Hepatocyte (in vitro differentiated cells): ENCODE data around the gene NFXL1. TPM values are rescaled to one million over a fixed set of nuclear protein-coding genes. Genes with fewer than 3 reads are reported as not detected.

Experiments used
- DNase-seq: peaks from one replicate; pipeline ENCODE4 v3.0.0-alpha.2; 2016; ENCODE audit warnings: low spot score
- H2AFZ ChIP-seq: fragments of 200-600 bp; sonication (generic); 2 replicates; pipeline ENCODE4 v1.6.0; 2016; ENCODE audit warnings: antibody characterized with exemption, mild to moderate bottlenecking
- H3K27ac ChIP-seq: fragments of 200-600 bp; sonication (generic); 2 replicates; pipeline ENCODE4 v1.5.1; 2016; ENCODE audit warnings: mild to moderate bottlenecking
- H3K27me3 ChIP-seq: fragments of 200-600 bp; sonication (generic); 2 replicates; pipeline ENCODE4 v1.6.1; 2016
- H3K36me3 ChIP-seq: fragments of 200-600 bp; sonication (generic); replicated peaks from 2 replicates; pipeline ENCODE4 v1.5.1; 2016; ENCODE audit warnings: low read depth; ENCODE audit not compliant: insufficient read depth
- H3K4me1 ChIP-seq: fragments of 200-600 bp; sonication (generic); 2 replicates; pipeline ENCODE4 v1.5.1; 2016; ENCODE audit warnings: mild to moderate bottlenecking, moderate library complexity; ENCODE audit not compliant: insufficient read depth
- H3K4me2 ChIP-seq: fragments of 200-600 bp; sonication (generic); 2 replicates; pipeline ENCODE4 v1.6.0; 2016
- H3K4me3 ChIP-seq: fragments of 200-600 bp; sonication (generic); 2 replicates; pipeline ENCODE4 v1.5.1; 2016; ENCODE audit warnings: mild to moderate bottlenecking
- H3K79me2 ChIP-seq: fragments of 200-600 bp; sonication (generic); 2 replicates; pipeline ENCODE4 v1.6.0; 2017; ENCODE audit warnings: mild to moderate bottlenecking
- H3K9me2 ChIP-seq: fragments of 200-600 bp; sonication (generic); replicated peaks from 2 replicates; pipeline ENCODE4 v1.6.0; 2017; ENCODE audit warnings: mild to moderate bottlenecking; ENCODE audit not compliant: insufficient read depth
- H3K9me3 ChIP-seq: fragments of 200-600 bp; sonication (generic); 2 replicates; pipeline ENCODE4 v1.5.1; 2016; ENCODE audit warnings: low read depth, mild to moderate bottlenecking
- H4K20me1 ChIP-seq: fragments of 200-600 bp; sonication (generic); 2 replicates; pipeline ENCODE4 v1.6.0; 2016; ENCODE audit warnings: mild to moderate bottlenecking; ENCODE audit not compliant: insufficient read depth, poor library complexity, severe bottlenecking
- CTCF ChIP-seq: fragments of 200-600 bp; sonication (generic); IDR thresholded peaks from 2 replicates; pipeline ENCODE4 v1.5.1; 2016; ENCODE audit warnings: antibody characterized with exemption, mild to moderate bottlenecking; ENCODE audit not compliant: poor library complexity
- EZH2 ChIP-seq: fragments of 200-600 bp; sonication (generic); IDR thresholded peaks from 2 replicates; pipeline ENCODE4 v1.6.1; 2016; ENCODE audit warnings: antibody characterized with exemption, mild to moderate bottlenecking, borderline replicate concordance
- EZH2phosphoT487 ChIP-seq: fragments of 200-600 bp; sonication (generic); IDR thresholded peaks from one replicate; pipeline ENCODE4 v1.6.1; 2018; ENCODE audit warnings: antibody characterized with exemption, mild to moderate bottlenecking, low read depth, moderate library complexity; ENCODE audit not compliant: unreplicated experiment, severe bottlenecking
- WGBS: methylation state at CpG from one replicate; pipeline ENCODE4 v1.1.6; 2016; ENCODE audit warnings: low lambda C conversion rate; ENCODE audit errors: missing lambda C conversion rate; 5-methylcytosine and 5-hydroxymethylcytosine counted together
- polyA plus RNA-seq: library from polyadenylated mRNA; unstranded; fragments of >200 nt; fragmentation: Nextera tagmentation; extraction: Ambion mirVana; gene quantifications from 2 replicates; pipeline ENCODE4 v1.2.1, GENCODE V29; 2016
- total RNA-seq: library from RNA; depleted of rRNA; stranded (reverse); fragments of >200 nt; gene quantifications from 2 replicates; pipeline ENCODE4 v1.2.3, GENCODE V29; 2014

Gene NFXL1
- total and polyA plus RNA-seq, 2 experiments from 2014 or later = 9.8 TPM

- TF ChIP-seq CTCF = no peak
- no peak for TF ChIP-seq EZH2phosphoT487
- no peak for TF ChIP-seq EZH2
- no peak overlapping the region for H3K27ac ChIP-seq
- H3K4me3 ChIP-seq = no peak overlapping the region
- H3K9me2 ChIP-seq = no peaks in the 10 kb centered on the region
- no peaks in the 10 kb centered on the region for H3K36me3 ChIP-seq
- no peak overlapping the region for H3K4me2 ChIP-seq
- no peak overlapping the region for H2AFZ ChIP-seq
- 89% methylated on average over 2 of the region's 2 CpGs for WGBS
- H3K9me3 ChIP-seq = no peaks in the 10 kb centered on the region
- no peaks in the 10 kb centered on the region for H3K4me1 ChIP-seq
- H3K79me2 ChIP-seq = no peaks in the 10 kb centered on the region
- no peak for DNase-seq
- no peaks in the 10 kb centered on the region for H4K20me1 ChIP-seq
- H3K27me3 ChIP-seq = no peaks in the 10 kb centered on the region
These were observed 97.6 kb downstream of the NFXL1 start for GRCh38 chr4:47816748-47817147.

- H3K4me2 ChIP-seq = no peak overlapping the region
- no peaks in the 10 kb centered on the region for H4K20me1 ChIP-seq
- no peaks in the 10 kb centered on the region for H3K27me3 ChIP-seq
- no peaks in the 10 kb centered on the region for H3K9me3 ChIP-seq
- no peaks in the 10 kb centered on the region for H3K4me1 ChIP-seq
- 88% methylated on average over 6 of the region's 6 CpGs for WGBS
- H3K79me2 ChIP-seq = no peaks in the 10 kb centered on the region
- no peaks in the 10 kb centered on the region for H3K9me2 ChIP-seq
- DNase-seq = no peak
- H3K36me3 ChIP-seq = no peaks in the 10 kb centered on the region
- TF ChIP-seq EZH2 (no peak), CTCF (no peak), EZH2phosphoT487 (no peak)
- no peak overlapping the region for H2AFZ ChIP-seq
- no peak overlapping the region for H3K4me3 ChIP-seq
- no peak overlapping the region for H3K27ac ChIP-seq
These were observed 99.6 kb downstream of the NFXL1 start for GRCh38 chr4:47814618-47815295.

GRCh38 chr4:47809654-47810203 is 104.7 kb downstream of the NFXL1 start:
- H3K27me3 ChIP-seq = peaks cover 5% of the 10 kb centered on the region
- H3K4me1 ChIP-seq = no peaks in the 10 kb centered on the region
- H4K20me1 ChIP-seq = no peaks in the 10 kb centered on the region
- 94% methylated on average over 3 of the region's 3 CpGs for WGBS
- no peaks in the 10 kb centered on the region for H3K9me3 ChIP-seq
- no peak overlapping the region for H3K27ac ChIP-seq
- H3K4me2 ChIP-seq = no peak overlapping the region
- TF ChIP-seq EZH2 (no peak), EZH2phosphoT487 (no peak), CTCF (no peak)
- no peaks in the 10 kb centered on the region for H3K36me3 ChIP-seq
- H3K79me2 ChIP-seq = no peaks in the 10 kb centered on the region
- no peaks in the 10 kb centered on the region for H3K9me2 ChIP-seq
- H3K4me3 ChIP-seq = no peak overlapping the region
- DNase-seq = no peak
- H2AFZ ChIP-seq = no peak overlapping the region
